Measurements from ENCODE around the gene MYH9.

Gene MYH9

GRCh38 chr22:36303115-36303467 is 84.7 kb downstream of the MYH9 start:
- H3K4me3 ChIP-seq (ENCODE audit: low read length), result no peak overlapping the region
- no peak overlapping the region for H3K27ac ChIP-seq (ENCODE audit: low read length)
- no peak overlapping the region for H3K4me2 ChIP-seq (ENCODE audit: low read depth, low read length)
- H3K79me2 ChIP-seq (ENCODE audit: low read length), result peaks cover 72% of the 10 kb centered on the region
- H3K27me3 ChIP-seq (replicated peaks; ENCODE audit: insufficient read depth, low read length), result no peaks in the 10 kb centered on the region
- TF ChIP-seq EZH2 (optimal IDR thresholded peaks at IDR 0.05; ENCODE audit: low read depth, low read length) (no peak), EZH2phosphoT487 (IDR thresholded peaks at IDR 0.05; ENCODE audit: low read length) (no peak), CTCF (IDR thresholded peaks at IDR 0.05; ENCODE audit: low read length) (no peak)
- H3K36me3 ChIP-seq (replicated peaks; ENCODE audit: insufficient read depth, low read length), result peaks cover 41% of the 10 kb centered on the region
- DNase-seq, result no peak
- no peak overlapping the region for H3K9ac ChIP-seq (ENCODE audit: low read length)
- no peaks in the 10 kb centered on the region for H3K9me2 ChIP-seq (replicated peaks; ENCODE audit: insufficient read depth, low read length)
- no peaks in the 10 kb centered on the region for H3K9me3 ChIP-seq (replicated peaks; ENCODE audit: insufficient read depth, low read length)
- no peaks in the 10 kb centered on the region for H4K20me1 ChIP-seq (ENCODE audit: insufficient read depth, low read length)
- no peak overlapping the region for H2AFZ ChIP-seq (ENCODE audit: low read length)
- H3K4me1 ChIP-seq (ENCODE audit: low read length), result no peaks in the 10 kb centered on the region
- peaks cover 14% of the 10 kb centered on the region for H3F3A ChIP-seq (ENCODE audit: insufficient read depth, low read length)

GRCh38 chr22:36302439-36303114 is 85.2 kb downstream of the MYH9 start:
- Histone ChIP-seq H3K36me3 (replicated peaks; ENCODE audit: insufficient read depth, low read length) (peaks cover 46% of the 10 kb centered on the region), H3K9me3 (replicated peaks; ENCODE audit: insufficient read depth, low read length) (no peaks in the 10 kb centered on the region), H3K79me2 (ENCODE audit: low read length) (peaks cover 73% of the 10 kb centered on the region), H3K27ac (ENCODE audit: low read length) (no peak overlapping the region), H4K20me1 (ENCODE audit: insufficient read depth, low read length) (no peaks in the 10 kb centered on the region), H3K27me3 (replicated peaks; ENCODE audit: insufficient read depth, low read length) (no peaks in the 10 kb centered on the region), H3K4me3 (ENCODE audit: low read length) (no peak overlapping the region), H3K4me1 (ENCODE audit: low read length) (no peaks in the 10 kb centered on the region), H3F3A (ENCODE audit: insufficient read depth, low read length) (peaks cover 14% of the 10 kb centered on the region), H3K9ac (ENCODE audit: low read length) (no peak overlapping the region), H3K9me2 (replicated peaks; ENCODE audit: insufficient read depth, low read length) (no peaks in the 10 kb centered on the region), H3K4me2 (ENCODE audit: low read depth, low read length) (no peak overlapping the region), H2AFZ (ENCODE audit: low read length) (no peak overlapping the region)
- TF ChIP-seq EZH2 (optimal IDR thresholded peaks at IDR 0.05; ENCODE audit: low read depth, low read length) (no peak), EZH2phosphoT487 (IDR thresholded peaks at IDR 0.05; ENCODE audit: low read length) (no peak), CTCF (IDR thresholded peaks at IDR 0.05; ENCODE audit: low read length) (no peak)
- no peak for DNase-seq

- H3K9ac ChIP-seq (ENCODE audit: low read length), result no peak overlapping the region
- H3K27me3 ChIP-seq (replicated peaks; ENCODE audit: insufficient read depth, low read length), result no peaks in the 10 kb centered on the region
- peaks cover 74% of the 10 kb centered on the region for H3K79me2 ChIP-seq (ENCODE audit: low read length)
- H3K9me3 ChIP-seq (replicated peaks; ENCODE audit: insufficient read depth, low read length), result no peaks in the 10 kb centered on the region
- no peak overlapping the region for H2AFZ ChIP-seq (ENCODE audit: low read length)
- H3K36me3 ChIP-seq (replicated peaks; ENCODE audit: insufficient read depth, low read length), result peaks cover 47% of the 10 kb centered on the region
- DNase-seq, result no peak
- H3K4me1 ChIP-seq (ENCODE audit: low read length), result no peaks in the 10 kb centered on the region
- no peak overlapping the region for H3K27ac ChIP-seq (ENCODE audit: low read length)
- peaks cover 10% of the 10 kb centered on the region for H3F3A ChIP-seq (ENCODE audit: insufficient read depth, low read length)
- no peaks in the 10 kb centered on the region for H4K20me1 ChIP-seq (ENCODE audit: insufficient read depth, low read length)
- H3K9me2 ChIP-seq (replicated peaks; ENCODE audit: insufficient read depth, low read length), result no peaks in the 10 kb centered on the region
- no peak overlapping the region for H3K4me2 ChIP-seq (ENCODE audit: low read depth, low read length)
- H3K4me3 ChIP-seq (ENCODE audit: low read length), result no peak overlapping the region
- TF ChIP-seq EZH2phosphoT487 (IDR thresholded peaks at IDR 0.05; ENCODE audit: low read length) (no peak), EZH2 (optimal IDR thresholded peaks at IDR 0.05; ENCODE audit: low read depth, low read length) (no peak), CTCF (IDR thresholded peaks at IDR 0.05; ENCODE audit: low read length) (no peak)
Measured at GRCh38 chr22:36301851-36302250, 85.9 kb downstream of the MYH9 start.
